MM.1S (cell line): Measurements from ENCODE around the gene PCP2.

Experiments
- CTCF ChIP-seq: fragments of 300-600 bp; sonication (generic); IDR thresholded peaks from 2 replicates; pipeline ENCODE4 v1.5.1; 2016; ENCODE audit warnings: antibody characterized with exemption, low read length, mixed read lengths
- EZH2 ChIP-seq: fragments of 300-600 bp; sonication (generic); optimal IDR thresholded peaks from 2 replicates; pipeline ENCODE3; 2017; ENCODE audit warnings: low read depth, mild to moderate bottlenecking, antibody characterized with exemption, low read length, mixed read lengths
- EZH2phosphoT487 ChIP-seq: fragments of 300-600 bp; sonication (generic); IDR thresholded peaks from 2 replicates; pipeline ENCODE4 v1.6.1; 2018; ENCODE audit warnings: antibody characterized with exemption, low read length

- TF ChIP-seq CTCF (no peak), EZH2phosphoT487 (no peak), EZH2 (no peak)
These were observed 2.8 kb upstream of the PCP2 start for GRCh38 chr19:7636317-7636690.
